Mucosa of gallbladder (tissue), 1 donor: ENCODE measurements around the gene FGF21. TPM values are rescaled to one million over a fixed set of nuclear protein-coding genes. Genes with fewer than 3 reads are reported as not detected.
A peak's percentile ranks its signal among the peaks of the same experiment; 100 is the strongest.
"Not testable (repeated sequence)": the region's sequence is repeated elsewhere in the genome, so short reads cannot be mapped to it uniquely, and the experiment has no call there.

Source experiments
- DNase-seq: peaks from one replicate; pipeline ENCODE4 v3.0.0-alpha.2; 2020; ENCODE audit warnings: low spot score
- total RNA-seq: library from RNA; stranded (reverse); gene quantifications from one replicate; pipeline ENCODE4 v1.2.1, GENCODE V29; 2021
- donor health status: DM: no; HTN: no; CAD: no.

Gene FGF21
- total RNA-seq, 1 donor from 2014 or later = not detected

- DNase-seq = no peak
These were observed 3.4 kb upstream of the FGF21 start for GRCh38 chr19:48751845-48752495.

- peak; percentile 41 for DNase-seq
These were observed 2.6 kb upstream of the FGF21 start, which contains the start of gene FUT1 for GRCh38 chr19:48752496-48753365. FUT1 (minus strand) TSS chr19:48752641; CDS start chr19:48751281, 1,360 bp downstream.

- no peak for DNase-seq
These were observed 463 bp downstream of the FGF21 start for GRCh38 chr19:48755787-48756186.

- no peak for DNase-seq
These were observed 888 bp downstream of the FGF21 start for GRCh38 chr19:48756212-48756611.

- no peak for DNase-seq
These were observed 1.4 kb downstream of the FGF21 start for GRCh38 chr19:48756686-48757085.

GRCh38 chr19:48757089-48757675, 1.9 kb downstream of the FGF21 start:
- no peak for DNase-seq

GRCh38 chr19:48757741-48758144, 2.4 kb downstream of the FGF21 start:
- no peak for DNase-seq

- no peak for DNase-seq
These were observed 5.3 kb downstream of the FGF21 start for GRCh38 chr19:48760504-48761205.

- DNase-seq = not testable (repeated sequence)
These were observed 10.5 kb downstream of the FGF21 start for GRCh38 chr19:48765816-48766215.

GRCh38 chr19:48768171-48768753, 12.9 kb downstream of the FGF21 start:
- not testable (repeated sequence) for DNase-seq

GRCh38 chr19:48768994-48769713, 13.8 kb downstream of the FGF21 start:
- no peak for DNase-seq

- DNase-seq = no peak
These were observed 14.9 kb downstream of the FGF21 start for GRCh38 chr19:48770266-48770665.

- no peak for DNase-seq
These were observed 15.6 kb downstream of the FGF21 start for GRCh38 chr19:48770734-48771472.

- DNase-seq = peak; percentile 71
These were observed 17.2 kb downstream of the FGF21 start for GRCh38 chr19:48772503-48772953.

GRCh38 chr19:48777139-48777538, 21.8 kb downstream of the FGF21 start:
- DNase-seq = no peak

- DNase-seq = no peak
These were observed 22.4 kb downstream of the FGF21 start for GRCh38 chr19:48777720-48778119.

- no peak for DNase-seq
These were observed 24.3 kb downstream of the FGF21 start for GRCh38 chr19:48779636-48780035.

- DNase-seq = peak; percentile 49
These were observed 25.5 kb downstream of the FGF21 start for GRCh38 chr19:48780631-48781391.

GRCh38 chr19:48784527-48784926, 29.2 kb downstream of the FGF21 start:
- DNase-seq = no peak
